Effector memory CD4-positive, alpha-beta T cell (primary cell): ENCODE data around the gene CBX6.

ENCODE experiments used
- DNase-seq, 3 donors: peaks; one replicate each; pipeline ENCODE4 v3.0.0-alpha.2; 2020
- H3K27ac ChIP-seq: 2 replicates; pipeline ENCODE4 v1.7.0; 2013; ENCODE audit warnings: mild to moderate bottlenecking, low read length, moderate library complexity; ENCODE audit not compliant: insufficient read depth, poor library complexity, severe bottlenecking
- H3K27me3 ChIP-seq: replicated peaks from 2 replicates; pipeline ENCODE4 v1.7.0; 2013; ENCODE audit warnings: mild to moderate bottlenecking, low read length; ENCODE audit not compliant: insufficient read depth, control insufficient read depth, poor library complexity, severe bottlenecking
- H3K36me3 ChIP-seq: 2 replicates; pipeline ENCODE4 v1.7.0; 2013; ENCODE audit warnings: mild to moderate bottlenecking, low read length, moderate library complexity; ENCODE audit not compliant: control insufficient read depth, insufficient read depth
- H3K4me1 ChIP-seq: 2 replicates; pipeline ENCODE4 v1.7.0; 2013; ENCODE audit warnings: low read length, mild to moderate bottlenecking; ENCODE audit not compliant: control insufficient read depth, insufficient read depth, poor library complexity, severe bottlenecking
- H3K4me3 ChIP-seq: 2 replicates; pipeline ENCODE4 v1.7.0; 2013; ENCODE audit warnings: low read length, low read depth, mild to moderate bottlenecking; ENCODE audit not compliant: insufficient read depth, poor library complexity, severe bottlenecking
- H3K9me3 ChIP-seq: 2 replicates; pipeline ENCODE4 v1.7.0; 2013; ENCODE audit warnings: mild to moderate bottlenecking, low read length, moderate library complexity; ENCODE audit not compliant: control insufficient read depth

Gene CBX6

GRCh38 chr22:38826386-38826785 lies 45.6 kb downstream of the CBX6 start:
- no peak for DNase-seq
- Histone ChIP-seq H3K27ac (no peak overlapping the region), H3K36me3 (no peaks in the 10 kb centered on the region), H3K4me1 (no peaks in the 10 kb centered on the region), H3K4me3 (no peak overlapping the region), H3K27me3 (no peaks in the 10 kb centered on the region), H3K9me3 (no peaks in the 10 kb centered on the region)

GRCh38 chr22:38824585-38824984 lies 47.4 kb downstream of the CBX6 start:
- H3K4me3 ChIP-seq = no peak overlapping the region
- H3K4me1 ChIP-seq = no peaks in the 10 kb centered on the region
- peak in 1 of 3 donors; percentile 8 for DNase-seq
- no peaks in the 10 kb centered on the region for H3K36me3 ChIP-seq
- H3K27me3 ChIP-seq = no peaks in the 10 kb centered on the region
- no peak overlapping the region for H3K27ac ChIP-seq
- no peaks in the 10 kb centered on the region for H3K9me3 ChIP-seq

DNA sequence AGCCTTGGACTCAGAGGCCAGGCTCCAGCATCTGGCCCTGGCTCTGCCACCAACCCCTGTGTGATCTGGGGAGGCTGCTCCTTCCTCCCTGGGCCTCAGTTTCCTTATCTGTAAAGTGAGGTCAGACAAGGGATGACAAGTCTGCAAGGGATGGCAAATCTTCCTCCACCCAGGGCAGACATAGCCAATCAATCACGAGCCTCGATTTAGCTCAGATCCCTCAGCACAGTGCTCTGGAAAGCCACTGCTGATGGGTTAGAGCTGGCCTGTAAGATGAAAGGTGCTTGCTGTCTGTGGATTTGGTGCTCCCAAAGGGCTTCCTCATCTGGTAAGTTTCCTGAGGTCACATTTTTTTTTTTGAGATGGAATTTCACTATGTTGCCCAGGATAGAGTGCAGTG lies 48.4 kb downstream of the CBX6 start:
- no peak overlapping the region for H3K4me3 ChIP-seq
- no peaks in the 10 kb centered on the region for H3K9me3 ChIP-seq
- H3K36me3 ChIP-seq = no peaks in the 10 kb centered on the region
- DNase-seq = no peak
- H3K27ac ChIP-seq = no peak overlapping the region
- H3K4me1 ChIP-seq = no peaks in the 10 kb centered on the region
- H3K27me3 ChIP-seq = no peaks in the 10 kb centered on the region

DNA sequence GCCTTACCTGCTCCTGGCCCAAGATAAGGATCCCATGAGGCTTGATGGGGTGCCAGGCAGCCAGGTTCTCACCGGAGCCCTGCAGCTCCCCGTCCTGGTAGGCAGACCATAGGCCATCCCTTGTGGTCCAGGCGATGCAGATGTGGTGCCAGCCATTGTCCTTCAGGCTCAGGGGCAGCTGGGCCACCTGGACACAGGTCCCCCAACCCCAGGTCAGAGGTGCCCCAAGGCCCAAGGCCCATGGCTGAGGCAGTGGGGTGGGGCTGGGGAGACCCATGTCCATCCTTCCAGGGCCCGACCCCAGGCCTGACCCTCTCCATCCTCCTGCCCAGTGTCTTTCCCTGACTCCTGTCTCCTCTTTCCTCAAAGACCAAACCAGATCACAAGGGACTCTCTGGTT lies 48.9 kb downstream of the CBX6 start:
- H3K4me3 ChIP-seq = no peak overlapping the region
- no peak overlapping the region for H3K27ac ChIP-seq
- no peak for DNase-seq
- H3K36me3 ChIP-seq = no peaks in the 10 kb centered on the region
- H3K4me1 ChIP-seq = no peaks in the 10 kb centered on the region
- no peaks in the 10 kb centered on the region for H3K27me3 ChIP-seq
- H3K9me3 ChIP-seq = no peaks in the 10 kb centered on the region

GRCh38 chr22:38820020-38820419 lies 52.0 kb downstream of the CBX6 start:
- Histone ChIP-seq H3K27me3 (no peaks in the 10 kb centered on the region), H3K4me1 (no peaks in the 10 kb centered on the region), H3K36me3 (no peaks in the 10 kb centered on the region), H3K4me3 (no peak overlapping the region), H3K27ac (no peak overlapping the region), H3K9me3 (no peaks in the 10 kb centered on the region)
- DNase-seq = no peak

DNA sequence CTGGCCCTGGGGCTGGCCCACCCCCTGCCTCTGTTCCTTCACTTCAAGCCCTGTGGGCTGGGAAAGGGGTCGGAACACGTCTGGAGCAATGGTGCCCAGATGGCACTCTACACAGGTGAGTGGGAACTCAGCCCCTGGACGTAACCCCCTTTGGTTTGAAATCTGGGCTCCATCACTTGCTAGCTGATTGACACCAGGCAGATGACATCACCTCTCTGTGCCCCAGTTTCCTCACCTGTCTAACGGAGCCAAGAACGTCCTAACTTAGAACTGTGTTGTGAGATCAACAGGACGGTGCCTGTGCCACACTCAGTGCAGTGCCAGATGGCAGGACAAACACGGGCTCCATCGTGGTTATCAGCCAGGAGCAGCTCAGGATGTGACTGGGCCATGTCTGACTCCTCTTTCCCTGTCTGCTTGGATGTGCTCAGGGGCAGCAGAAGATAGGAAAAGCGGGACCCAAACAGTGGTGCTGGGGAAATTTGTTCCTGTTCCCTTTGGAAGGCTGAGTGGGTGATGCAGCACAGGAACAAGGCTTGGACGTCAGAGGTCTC lies 52.6 kb downstream of the CBX6 start:
- no peak overlapping the region for H3K4me3 ChIP-seq
- no peaks in the 10 kb centered on the region for H3K4me1 ChIP-seq
- H3K27me3 ChIP-seq = no peaks in the 10 kb centered on the region
- no peak for DNase-seq
- H3K9me3 ChIP-seq = no peaks in the 10 kb centered on the region
- H3K36me3 ChIP-seq = no peaks in the 10 kb centered on the region
- no peak overlapping the region for H3K27ac ChIP-seq

DNA sequence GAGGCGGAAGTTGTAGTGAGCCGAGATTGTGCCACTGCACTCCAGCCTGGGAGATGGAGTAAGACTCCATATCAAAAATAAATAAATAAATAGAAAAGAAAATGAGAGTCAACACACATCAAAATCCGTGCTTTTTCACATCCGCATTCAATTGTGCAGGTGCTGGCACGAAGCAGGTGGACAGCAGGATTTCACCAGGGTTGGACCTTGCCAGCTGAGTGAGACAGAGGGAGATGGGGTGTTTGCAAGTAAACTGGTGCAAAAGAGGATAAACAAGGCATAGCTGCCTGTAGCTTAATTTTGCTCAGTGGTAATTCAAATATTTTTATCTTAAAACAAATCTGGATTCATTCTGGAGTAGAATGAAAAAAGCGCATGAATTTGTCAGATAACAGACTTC lies 54.8 kb downstream of the CBX6 start:
- no peaks in the 10 kb centered on the region for H3K36me3 ChIP-seq
- H3K4me1 ChIP-seq = no peaks in the 10 kb centered on the region
- H3K4me3 ChIP-seq = no peak overlapping the region
- no peaks in the 10 kb centered on the region for H3K27me3 ChIP-seq
- no peak overlapping the region for H3K27ac ChIP-seq
- no peak for DNase-seq
- H3K9me3 ChIP-seq = no peaks in the 10 kb centered on the region

DNA sequence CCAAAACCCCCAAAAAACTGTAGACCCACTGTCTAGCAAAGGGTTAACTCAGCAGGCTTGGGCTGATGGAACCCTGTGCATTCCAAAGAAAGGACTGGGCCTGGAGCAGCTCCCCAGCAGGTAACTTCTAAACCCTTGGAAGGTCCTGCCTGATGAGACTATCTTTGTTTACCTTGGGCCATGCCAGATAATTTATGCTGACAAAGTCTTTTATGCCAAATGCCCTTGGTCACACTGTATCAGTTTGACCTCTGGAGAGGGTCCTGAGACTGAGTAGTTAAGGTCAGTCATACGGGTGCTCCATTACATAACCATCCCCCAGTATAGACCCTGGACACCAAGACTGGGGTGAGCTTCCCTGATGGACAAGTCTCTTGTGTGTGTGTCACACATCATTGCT lies 56.2 kb downstream of the CBX6 start:
- Histone ChIP-seq H3K4me1 (no peaks in the 10 kb centered on the region), H3K9me3 (no peaks in the 10 kb centered on the region), H3K27ac (no peak overlapping the region), H3K27me3 (no peaks in the 10 kb centered on the region), H3K36me3 (no peaks in the 10 kb centered on the region), H3K4me3 (no peak overlapping the region)
- DNase-seq = no peak
